PC-9 (cell line): ENCODE data around the gene ARMC2. TPM values are rescaled to one million over a fixed set of nuclear protein-coding genes. Genes with fewer than 3 reads are reported as not detected.

ENCODE experiments used
- BruUV-seq: library from RNA; stranded (reverse); fragments of 400-500 nt; replicated peaks from 2 replicates; lab custom pipeline; 2021; lab: Mats Ljungman, UMichigan
- CTCF ChIA-PET: fragments of 300-600 bp; sonication (Branson Sonifier 250); formaldehyde crosslinking; loops from one replicate; lab custom pipeline; 2022; ENCODE audit warnings: antibody characterized with exemption; lab: Charles Lee
- POLR2A ChIA-PET: fragments of 300-600 bp; sonication (Branson Sonifier 250); formaldehyde crosslinking; loops from one replicate; lab custom pipeline; 2022; ENCODE audit warnings: antibody characterized with exemption; ENCODE audit not compliant: unreplicated experiment; lab: Charles Lee
- DNase-seq, 2 experiments: peaks; one replicate each; pipeline versions ENCODE4 v3.0.0 to v3.0.0-alpha.2; 2015 to 2022; ENCODE audit warnings: mixed read lengths in 1 of 2
- H2AFZ ChIP-seq: fragments of 200-600 bp; sonication (generic); 2 replicates; pipeline ENCODE4 v1.8.1; 2017; ENCODE audit warnings: antibody characterized with exemption
- H3F3A ChIP-seq: fragments of 200-600 bp; sonication (generic); 2 replicates; pipeline ENCODE4 v1.8.1; 2017; ENCODE audit warnings: antibody characterized with exemption, mild to moderate bottlenecking, low read depth; ENCODE audit not compliant: insufficient read depth
- H3K27ac ChIP-seq: fragments of 200-600 bp; sonication (generic); 2 replicates; pipeline ENCODE4 v1.6.1; 2016; ENCODE audit warnings: mixed run types
- H3K27me3 ChIP-seq: fragments of 200-600 bp; sonication (generic); 2 replicates; pipeline ENCODE4 v1.6.1; 2016; ENCODE audit warnings: low read depth, mixed run types; ENCODE audit not compliant: insufficient read depth
- H3K36me3 ChIP-seq: fragments of 200-600 bp; sonication (generic); 2 replicates; pipeline ENCODE4 v1.6.1; 2016; ENCODE audit warnings: low read depth, mixed run types
- H3K4me1 ChIP-seq: fragments of 200-600 bp; sonication (generic); replicated peaks from 2 replicates; pipeline ENCODE4 v1.6.1; 2016; ENCODE audit warnings: mixed run types; ENCODE audit not compliant: insufficient read depth
- H3K4me2 ChIP-seq: fragments of 200-600 bp; sonication (generic); 2 replicates; pipeline ENCODE4 v1.6.1; 2017; ENCODE audit warnings: mixed run types
- H3K4me3 ChIP-seq: fragments of 200-600 bp; sonication (generic); 2 replicates; pipeline ENCODE4 v1.6.1; 2016; ENCODE audit warnings: mixed run types
- H3K79me2 ChIP-seq: fragments of 200-600 bp; sonication (generic); 2 replicates; pipeline ENCODE4 v1.6.1; 2017; ENCODE audit warnings: low read depth, mixed run types
- H3K9me2 ChIP-seq: fragments of 200-600 bp; sonication (generic); 2 replicates; pipeline ENCODE4 v1.8.1; 2017; ENCODE audit warnings: mild to moderate bottlenecking; ENCODE audit not compliant: insufficient read depth
- H3K9me3 ChIP-seq: fragments of 200-600 bp; sonication (generic); 2 replicates; pipeline ENCODE4 v1.8.1; 2016; ENCODE audit warnings: low read depth; ENCODE audit not compliant: insufficient read depth
- H4K20me1 ChIP-seq: fragments of 200-600 bp; sonication (generic); 2 replicates; pipeline ENCODE4 v1.8.1; 2017; ENCODE audit not compliant: insufficient read depth
- CTCF ChIP-seq: fragments of 200-600 bp; sonication (generic); conservative IDR thresholded peaks from 2 replicates; pipeline ENCODE4 v1.6.1; 2017; ENCODE audit warnings: mixed run types, antibody characterized with exemption, mild to moderate bottlenecking, moderate library complexity
- EZH2 ChIP-seq: fragments of 200-600 bp; sonication (generic); IDR thresholded peaks from 2 replicates; pipeline ENCODE4 v1.8.0; 2017; ENCODE audit warnings: antibody characterized with exemption, low read depth
- intact Hi-C: fragments of 100-400 bp; cut with micrococcal nuclease; formaldehyde crosslinking; loops from one replicate; pipeline ENCODE4 v1.10.0; 2022; ENCODE audit not compliant: unreplicated experiment
- total RNA-seq: library from RNA; stranded (reverse); gene quantifications from 2 replicates; pipeline ENCODE4 v1.2.3, GENCODE V29; 2021

Gene ARMC2
- total RNA-seq, 1 experiment from 2014 or later: 15.5 TPM

GRCh38 chr6:108941281-108941680, 93.1 kb downstream of the ARMC2 start:
- ChIA-PET POLR2A (no interaction called here), CTCF (interaction anchor here (0.6 kb wide), 1 partner anchor 798 kb away, joined by 3 read pairs; no protein-coding TSS in a partner anchor)
- TF ChIP-seq CTCF (no peak), EZH2 (no peak)
- no peaks in the 10 kb centered on the region for H3K79me2 ChIP-seq
- no peaks in the 10 kb centered on the region for H3F3A ChIP-seq
- no peaks in the 10 kb centered on the region for H3K36me3 ChIP-seq
- H3K4me2 ChIP-seq: no peak overlapping the region
- peaks cover 13% of the 10 kb centered on the region for H3K4me1 ChIP-seq
- BruUV-seq: no TSS peak
- H3K27me3 ChIP-seq: no peaks in the 10 kb centered on the region
- no peak overlapping the region for H3K4me3 ChIP-seq
- no peak overlapping the region for H3K27ac ChIP-seq
- DNase-seq: no peak
- no peaks in the 10 kb centered on the region for H3K9me2 ChIP-seq
- intact Hi-C loops: no loop called here
- H3K9me3 ChIP-seq: no peaks in the 10 kb centered on the region
- H2AFZ ChIP-seq: no peak overlapping the region
- no peaks in the 10 kb centered on the region for H4K20me1 ChIP-seq

- H2AFZ ChIP-seq: no peak overlapping the region
- POLR2A ChIA-PET: no interaction called here
- BruUV-seq: no TSS peak
- CTCF ChIA-PET: no interaction called here
- H3K9me2 ChIP-seq: no peaks in the 10 kb centered on the region
- no peaks in the 10 kb centered on the region for H3K36me3 ChIP-seq
- no peak for DNase-seq
- H3F3A ChIP-seq: peaks cover 2% of the 10 kb centered on the region; the same call in 1 of the 2 replicates
- H3K4me2 ChIP-seq: no peak overlapping the region
- H3K4me3 ChIP-seq: no peak overlapping the region
- no peaks in the 10 kb centered on the region for H3K27me3 ChIP-seq
- no peaks in the 10 kb centered on the region for H3K9me3 ChIP-seq
- TF ChIP-seq EZH2 (no peak), CTCF (no peak)
- no peaks in the 10 kb centered on the region for H4K20me1 ChIP-seq
- no peak overlapping the region for H3K27ac ChIP-seq
- no peaks in the 10 kb centered on the region for H3K79me2 ChIP-seq
- intact Hi-C loops: no loop called here
- peaks cover 18% of the 10 kb centered on the region for H3K4me1 ChIP-seq
Measured at GRCh38 chr6:108941859-108942258, 93.6 kb downstream of the ARMC2 start.

GRCh38 chr6:108942556-108943492, 94.6 kb downstream of the ARMC2 start:
- Histone ChIP-seq H3F3A (peaks cover 8% of the 10 kb centered on the region; the same call in 1 of the 2 replicates), H3K27ac (no peak overlapping the region), H3K9me2 (no peaks in the 10 kb centered on the region), H4K20me1 (no peaks in the 10 kb centered on the region), H3K4me3 (no peak overlapping the region), H3K79me2 (no peaks in the 10 kb centered on the region), H3K9me3 (no peaks in the 10 kb centered on the region), H3K27me3 (no peaks in the 10 kb centered on the region), H2AFZ (no peak overlapping the region), H3K4me1 (peaks cover 20% of the 10 kb centered on the region), H3K4me2 (no peak overlapping the region), H3K36me3 (no peaks in the 10 kb centered on the region)
- intact Hi-C loops: no loop called here
- ChIA-PET POLR2A (no interaction called here), CTCF (no interaction called here)
- DNase-seq: no peak
- TF ChIP-seq CTCF (no peak), EZH2 (no peak)
- BruUV-seq: no TSS peak
